AG10803 (cell line): ENCODE measurements around the gene KANK4.

Experiments used
- DNase-seq: peaks from one replicate; pipeline ENCODE4 v3.0.0; 2010; ENCODE audit warnings: low read depth
- H3K4me3 ChIP-seq: 2 replicates; pipeline ENCODE4 v1.5.1; 2011; ENCODE audit warnings: mild to moderate bottlenecking, low read length, control low read depth
- CTCF ChIP-seq: conservative IDR thresholded peaks from 2 replicates; pipeline ENCODE4 v1.5.1; 2011; ENCODE audit warnings: mild to moderate bottlenecking, low read length, control low read depth, inconsistent platforms

The KANK4 gene

GRCh38 chr1:62282909-62283755, 36.1 kb downstream of the KANK4 start:
- DNase-seq = no peak
- TF ChIP-seq CTCF = no peak
- H3K4me3 ChIP-seq = no peak overlapping the region

- no peak for TF ChIP-seq CTCF
- DNase-seq = peak; percentile 27
- H3K4me3 ChIP-seq = no peak overlapping the region
Observed at GRCh38 chr1:62281922-62282555, 37.2 kb downstream of the KANK4 start.

DNA sequence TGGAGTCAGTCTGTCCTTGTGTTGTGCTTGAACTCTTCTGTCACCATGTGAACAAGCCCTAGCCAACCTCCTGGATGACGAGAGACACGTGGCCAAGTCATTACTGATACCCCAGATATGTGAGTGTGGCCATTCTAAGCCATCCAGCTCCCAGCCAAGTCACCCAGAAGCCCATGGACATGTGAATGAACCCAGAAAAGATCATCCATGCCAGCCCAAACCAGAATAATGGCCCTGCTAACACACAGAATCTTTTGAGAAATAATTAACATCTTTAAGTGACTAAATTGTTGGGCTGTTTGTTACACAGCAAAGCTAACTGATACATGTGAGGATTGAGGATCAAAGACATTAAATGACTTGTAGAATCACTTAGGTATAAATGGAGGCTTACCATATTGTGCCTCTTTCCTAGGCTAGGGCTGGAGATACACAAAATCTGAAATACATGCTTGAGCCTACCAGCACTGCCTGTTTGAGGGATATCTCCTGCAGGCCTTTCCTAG, 38.2 kb downstream of the KANK4 start:
- no peak for TF ChIP-seq CTCF
- no peak overlapping the region for H3K4me3 ChIP-seq
- DNase-seq = no peak

GRCh38 chr1:62280150-62280549, 39.1 kb downstream of the KANK4 start:
- DNase-seq = no peak
- no peak overlapping the region for H3K4me3 ChIP-seq
- no peak for TF ChIP-seq CTCF

DNA sequence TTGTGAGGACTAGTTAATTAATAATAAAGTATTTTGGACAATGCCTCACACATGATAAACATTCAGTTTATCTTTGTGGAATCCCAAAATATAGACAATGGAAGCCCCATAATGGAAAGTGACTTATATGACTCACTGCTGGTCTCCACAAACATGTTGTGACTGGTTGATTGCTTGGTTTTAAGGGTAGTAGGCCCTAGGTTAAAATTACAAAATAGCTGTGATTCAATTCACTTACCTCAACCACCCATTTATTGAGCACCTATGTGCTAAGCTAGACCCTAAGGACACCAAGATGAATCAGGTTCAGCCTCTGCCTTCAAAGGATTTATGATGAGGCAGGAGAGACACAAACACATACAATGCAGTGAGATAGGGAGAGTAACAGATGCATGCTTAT, 42.4 kb downstream of the KANK4 start:
- no peak for TF ChIP-seq CTCF
- no peak overlapping the region for H3K4me3 ChIP-seq
- DNase-seq = no peak

DNA sequence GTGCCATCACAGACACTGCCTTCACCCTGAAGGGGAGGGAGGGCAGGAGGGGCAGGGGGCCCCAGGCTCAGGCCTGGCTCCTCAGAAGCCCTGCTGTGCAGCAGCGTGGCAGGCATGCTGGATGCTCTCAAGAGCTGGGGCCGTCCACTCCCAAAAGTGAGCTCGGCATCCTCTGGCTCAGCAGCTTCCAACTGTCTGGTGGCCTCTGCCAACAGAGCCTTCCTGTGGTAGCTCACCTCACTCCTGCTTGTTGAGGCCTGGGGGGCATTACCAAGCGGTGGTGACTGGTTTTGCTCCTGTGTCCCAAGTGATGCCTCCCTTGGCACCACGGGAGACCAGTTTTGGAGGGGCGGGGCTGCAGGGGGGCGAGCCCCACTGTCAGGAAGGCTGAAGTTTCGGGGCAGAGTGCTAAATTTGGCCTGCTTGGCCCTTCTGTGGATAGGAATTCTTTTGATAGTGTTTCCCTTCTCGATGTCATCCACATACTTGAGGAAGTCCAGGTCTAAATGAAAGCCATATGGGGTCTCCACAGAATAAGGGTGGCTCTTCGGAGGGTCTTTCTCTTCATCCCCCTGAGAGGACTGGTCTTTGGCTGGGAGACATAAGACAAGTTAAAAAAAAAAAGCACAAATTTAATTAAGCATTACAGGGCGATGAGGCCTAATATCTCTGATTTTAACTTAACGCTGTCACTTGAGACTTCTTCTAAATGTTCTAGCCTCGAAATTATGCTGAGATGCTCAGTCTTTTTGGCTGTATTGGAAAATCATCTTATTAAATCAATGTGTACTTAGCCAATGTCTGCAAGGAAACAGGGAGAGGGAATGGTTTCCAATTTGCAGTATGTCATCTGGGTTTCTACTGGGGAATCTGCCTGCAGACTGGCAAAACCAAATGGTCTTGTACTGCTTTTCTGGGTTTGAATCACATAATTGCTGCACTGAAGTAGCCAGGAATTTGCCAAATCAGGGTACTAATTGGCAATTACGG, 44.4 kb downstream of the KANK4 start:
- no peak overlapping the region for H3K4me3 ChIP-seq
- no peak for TF ChIP-seq CTCF
- DNase-seq = peak; percentile 53
